ENCODE measurements around the gene CHST10.

- TF ChIP-seq CTCF (IDR thresholded peaks at IDR 0.05; ENCODE audit: poor library complexity, severe bottlenecking): no peak
- no peak for TF ChIP-seq POLR2AphosphoS5 (IDR thresholded peaks at IDR 0.05)
- TF ChIP-seq EP300 (conservative IDR thresholded peaks at IDR 0.05; ENCODE audit: poor library complexity, severe bottlenecking): no peak
- TF ChIP-seq MXI1 (conservative IDR thresholded peaks at IDR 0.05; ENCODE audit: poor library complexity, severe bottlenecking): no peak
- TF ChIP-seq EZH2 (IDR thresholded peaks at IDR 0.05; ENCODE audit: borderline replicate concordance, insufficient read depth, low read length, poor library complexity, severe bottlenecking): no peak
- no peak for TF ChIP-seq RAD21 (conservative IDR thresholded peaks at IDR 0.05)
- TF ChIP-seq TAF1 (IDR thresholded peaks at IDR 0.05; ENCODE audit: low read depth): no peak
Measured at GRCh38 chr2:100350661-100351185, 66.7 kb downstream of the CHST10 start.

All from neural cell (in vitro differentiated cells).